Stimulated activated CD8-positive, alpha-beta memory T cell treated with anti-CD3 and anti-CD28 coated beads, Interleukin-15, amount 100 ng/mL, for 4 hours (primary cell): ENCODE results near the gene CLEC16A.

Source experiments
- DNase-seq, 2 donors: peaks; one replicate each; pipeline ENCODE4 v3.0.0-alpha.2; 2020; ENCODE audit warnings: low read depth in 2 of 2

CLEC16A gene

DNA sequence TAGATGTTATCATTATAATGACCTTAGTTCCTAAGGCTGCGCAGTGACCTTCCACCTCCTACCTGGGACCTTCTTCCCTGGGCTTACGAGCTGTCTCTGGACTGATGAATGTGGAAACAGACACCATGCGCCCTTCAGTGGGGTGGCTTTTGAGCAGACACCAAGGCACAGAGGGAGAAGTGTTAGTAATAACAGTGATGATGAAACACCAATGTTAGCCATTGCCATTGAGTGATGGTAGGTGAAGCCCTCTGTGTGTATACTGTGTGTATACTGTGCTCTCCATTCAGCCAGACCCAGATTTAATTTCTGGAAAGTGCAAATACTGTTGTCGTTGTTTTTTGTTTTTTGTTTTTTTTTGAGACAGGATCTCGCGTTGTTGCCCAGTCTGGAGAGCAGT, 44.5 kb downstream of the CLEC16A start:
- no peak for DNase-seq

DNA sequence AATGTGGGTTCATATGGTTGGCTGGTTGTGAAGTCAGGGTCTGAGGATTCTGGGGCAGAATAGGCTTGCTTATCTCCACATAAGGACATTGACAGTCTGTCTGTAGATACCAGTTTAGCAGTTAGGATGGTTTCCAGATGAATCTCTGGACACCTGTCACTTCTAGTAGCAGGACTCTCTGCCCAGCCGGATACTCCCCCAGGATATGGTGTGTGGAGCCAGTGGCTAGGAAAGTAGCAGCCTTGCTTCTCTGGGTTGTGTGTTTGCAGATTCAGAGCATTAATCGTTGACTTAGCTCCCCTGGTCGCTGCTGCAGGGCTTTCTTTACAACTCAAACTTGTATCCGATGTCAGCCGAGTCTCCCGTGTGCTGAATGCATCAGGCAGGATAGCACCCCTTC, 45.2 kb downstream of the CLEC16A start:
- DNase-seq: no peak

DNA sequence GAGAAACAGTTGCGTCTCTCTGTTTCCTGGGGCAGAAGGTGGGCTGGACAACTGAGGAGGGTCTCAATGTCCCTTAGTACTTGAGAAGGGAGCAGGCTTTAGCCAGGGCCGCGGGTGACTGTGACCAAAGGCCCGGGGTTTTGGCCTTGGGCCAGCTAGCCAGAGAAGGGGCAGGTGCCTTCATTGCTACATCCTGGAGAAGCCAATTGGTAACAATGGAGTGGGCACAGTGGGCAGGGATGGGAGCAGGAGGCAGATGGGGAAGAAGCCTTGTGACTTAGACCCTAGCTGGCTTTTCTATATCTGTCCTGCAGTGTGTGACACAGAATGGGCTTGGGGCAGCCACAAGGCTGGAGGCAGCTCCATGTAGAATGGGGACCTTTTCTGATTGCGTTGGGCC, 46.0 kb downstream of the CLEC16A start:
- no peak for DNase-seq

DNA sequence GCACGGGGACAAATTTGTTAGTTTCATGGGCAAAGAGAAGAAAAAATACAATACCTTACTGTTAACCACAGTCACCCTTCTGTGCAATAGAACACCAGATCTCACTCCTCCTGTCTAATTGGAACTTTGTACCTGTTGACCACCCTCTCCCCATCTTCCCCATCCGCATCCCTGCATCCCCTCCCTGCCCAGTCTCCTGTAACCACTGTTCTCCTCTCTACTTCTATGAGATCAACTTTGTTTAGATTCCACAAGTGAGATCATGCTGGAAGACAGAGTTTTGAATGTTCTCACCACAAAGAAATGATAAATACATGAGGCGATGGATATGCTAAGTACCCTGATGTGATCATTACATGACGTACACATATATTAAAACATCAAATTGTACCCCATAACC, 47.7 kb downstream of the CLEC16A start:
- DNase-seq: no peak

DNA sequence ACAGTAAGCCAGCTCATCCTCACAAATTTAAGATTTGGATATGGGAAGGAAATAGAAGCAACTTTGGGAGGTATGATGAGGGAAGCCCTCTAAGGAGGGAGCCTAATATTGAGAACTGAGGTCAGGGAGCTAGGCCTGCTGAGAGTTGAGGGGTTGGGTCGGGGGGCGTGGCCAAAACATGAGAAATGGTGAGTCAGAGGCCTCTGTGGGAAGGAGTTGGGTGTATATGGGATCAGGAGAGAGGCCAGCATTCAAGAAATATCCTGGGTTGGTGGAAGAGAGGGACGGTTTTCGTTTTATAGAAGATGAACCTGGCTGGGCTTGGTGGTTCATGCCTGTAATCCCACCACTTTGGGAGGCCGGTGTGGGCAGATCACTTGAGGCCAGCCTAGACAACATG, 48.4 kb downstream of the CLEC16A start:
- DNase-seq: no peak

DNA sequence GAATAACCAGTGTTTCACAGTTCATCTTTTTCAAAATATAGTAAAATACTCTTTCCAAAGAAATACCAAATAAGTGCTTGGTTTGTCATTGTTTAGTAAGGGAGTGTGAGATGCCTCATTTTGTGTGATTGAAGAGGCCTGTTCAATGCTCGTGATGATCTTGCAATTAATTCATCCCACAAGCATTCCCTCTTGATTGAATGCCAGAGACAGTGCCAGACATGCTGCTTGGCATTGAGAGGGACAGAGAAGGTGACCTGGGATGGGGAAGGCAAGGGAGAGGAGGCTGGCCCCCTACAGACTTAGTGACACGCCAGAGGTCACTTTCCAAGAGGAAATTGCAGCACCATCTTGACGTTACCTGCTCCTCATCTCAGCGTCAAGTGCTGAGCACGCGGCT, 49.3 kb downstream of the CLEC16A start:
- DNase-seq: no peak

DNA sequence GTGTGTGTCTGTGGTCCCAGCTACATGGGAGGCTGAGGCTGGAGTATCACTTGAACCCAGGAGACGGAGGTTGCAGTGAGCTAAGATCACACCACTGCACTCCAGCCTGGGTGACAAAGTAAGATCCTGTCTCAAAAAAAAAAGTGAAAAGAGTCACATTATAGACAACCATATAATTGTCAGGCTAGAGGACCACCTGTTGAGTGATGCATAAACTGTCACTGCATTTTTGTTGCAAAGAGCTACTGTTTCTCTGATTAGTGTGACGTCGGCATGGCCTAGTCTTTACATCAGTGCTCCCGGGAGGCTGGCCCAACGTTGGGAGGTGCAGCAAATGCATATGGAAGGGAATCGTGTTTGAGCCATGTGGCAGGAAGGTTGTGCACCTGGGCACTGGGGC, 50.2 kb downstream of the CLEC16A start:
- DNase-seq: no peak

DNA sequence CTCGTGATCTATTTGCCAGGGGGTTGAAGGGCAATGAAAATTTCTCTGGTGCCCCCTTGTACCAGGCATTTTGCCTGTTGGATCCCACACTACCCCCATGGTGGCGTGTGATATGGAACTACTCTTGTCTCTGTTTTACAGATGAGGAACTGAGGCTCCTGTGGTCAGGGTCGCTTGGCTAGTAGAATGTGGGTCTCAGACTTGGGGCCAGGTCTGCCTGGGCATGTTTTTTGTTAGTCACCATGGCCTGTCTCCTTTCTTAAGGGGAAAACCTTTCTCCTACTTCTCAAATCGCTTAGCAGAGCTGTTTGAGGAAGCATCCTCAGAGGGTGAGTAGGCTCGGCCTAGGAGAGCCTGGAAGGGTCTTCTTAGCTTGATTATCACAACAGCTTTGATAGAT, 51.2 kb downstream of the CLEC16A start:
- DNase-seq: no peak

DNA sequence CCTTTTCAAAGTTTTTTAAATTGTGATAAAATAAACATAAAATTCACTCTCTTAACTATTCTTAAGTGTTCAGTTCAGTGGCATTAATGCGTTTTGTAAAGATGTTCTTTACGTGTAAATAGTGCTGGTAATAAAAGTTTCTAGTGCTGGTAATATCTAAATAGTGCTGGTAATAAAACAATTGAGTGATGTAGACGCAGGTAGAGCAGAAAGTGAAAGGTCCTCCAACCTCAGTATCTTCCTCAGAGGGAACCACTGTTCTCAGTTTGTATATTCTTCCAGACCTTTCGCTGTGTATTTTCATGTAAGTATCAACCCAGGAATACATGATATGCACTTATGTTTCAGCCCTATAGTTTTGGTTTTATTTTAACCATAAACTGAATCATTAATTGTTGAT, 53.1 kb downstream of the CLEC16A start:
- DNase-seq: no peak

DNA sequence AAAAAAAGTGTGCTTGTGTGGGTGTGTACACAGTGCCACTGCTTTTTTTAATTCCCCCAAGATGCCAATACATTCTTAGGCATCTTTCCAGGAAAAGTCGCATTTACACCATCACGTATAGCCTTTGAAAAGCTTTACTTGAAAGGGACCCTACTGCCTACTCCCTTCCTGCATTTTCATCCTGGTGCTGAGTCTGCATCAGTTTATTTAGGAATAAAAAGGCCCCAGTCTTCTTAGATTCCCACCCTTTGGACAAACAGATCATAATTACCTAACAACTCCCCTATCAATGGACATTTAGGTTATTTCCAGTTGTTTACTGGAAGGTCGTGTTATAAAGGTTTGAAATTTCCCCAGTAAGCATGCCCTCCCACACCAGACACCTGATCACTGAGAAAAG, 54.9 kb downstream of the CLEC16A start:
- no peak for DNase-seq

DNA sequence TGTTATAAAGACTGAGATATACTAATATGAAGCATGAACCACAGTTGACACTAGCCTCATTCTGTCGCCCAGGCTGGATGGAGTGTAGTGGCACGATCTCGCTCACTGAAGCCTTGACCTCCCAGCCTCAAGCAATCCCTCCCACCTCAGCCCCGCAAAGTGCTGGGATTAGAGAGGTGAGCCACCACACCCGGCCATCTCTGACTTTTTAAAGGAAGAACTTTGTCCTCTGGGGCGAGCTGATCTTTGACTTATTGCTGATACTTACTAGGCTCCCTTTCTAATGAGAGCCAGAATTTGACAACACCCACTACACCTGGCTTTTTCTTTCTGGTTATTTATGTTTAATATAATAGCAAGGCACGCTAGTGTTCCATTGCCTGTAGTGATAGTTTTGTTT, 57.2 kb downstream of the CLEC16A start:
- no peak for DNase-seq

DNA sequence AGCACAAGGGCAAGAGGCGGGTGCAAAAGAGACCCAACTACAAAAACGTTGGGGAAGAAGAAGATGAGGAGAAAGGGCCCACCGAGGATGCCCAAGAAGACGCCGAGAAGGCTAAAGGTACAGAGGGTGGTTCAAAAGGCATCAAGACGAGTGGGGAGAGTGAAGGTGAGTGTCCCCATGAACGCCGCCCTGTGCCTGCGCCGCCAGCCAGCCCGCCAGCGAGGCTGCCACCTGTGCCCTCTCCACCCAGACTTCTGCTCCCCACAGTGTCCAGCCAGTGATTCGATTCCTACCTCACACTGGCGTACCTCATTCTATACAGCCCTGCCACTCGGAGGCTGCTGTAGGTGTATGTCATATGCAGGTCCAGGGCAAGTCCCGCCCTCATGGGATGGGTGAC, 58.8 kb downstream of the CLEC16A start:
- no peak for DNase-seq

DNA sequence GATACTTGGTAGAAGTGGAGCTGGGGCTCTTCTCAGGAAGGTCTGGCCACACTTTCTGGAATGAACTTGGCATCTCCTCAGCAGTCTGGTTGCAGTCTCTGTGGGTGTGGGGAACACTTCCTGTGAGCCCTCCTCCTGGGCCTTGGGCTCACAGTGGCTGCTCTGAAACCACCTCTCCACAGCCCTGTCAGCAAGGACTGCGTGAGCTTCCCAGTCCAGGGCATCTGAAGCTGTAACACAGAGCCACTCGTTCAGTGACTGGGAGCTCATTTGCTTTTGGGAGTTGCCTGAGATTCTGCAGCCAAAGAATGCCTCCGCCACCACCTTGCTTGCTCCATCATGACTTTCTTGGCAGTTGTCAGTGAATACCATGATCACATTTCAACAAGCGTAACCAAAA, 60.0 kb downstream of the CLEC16A start:
- DNase-seq: no peak

DNA sequence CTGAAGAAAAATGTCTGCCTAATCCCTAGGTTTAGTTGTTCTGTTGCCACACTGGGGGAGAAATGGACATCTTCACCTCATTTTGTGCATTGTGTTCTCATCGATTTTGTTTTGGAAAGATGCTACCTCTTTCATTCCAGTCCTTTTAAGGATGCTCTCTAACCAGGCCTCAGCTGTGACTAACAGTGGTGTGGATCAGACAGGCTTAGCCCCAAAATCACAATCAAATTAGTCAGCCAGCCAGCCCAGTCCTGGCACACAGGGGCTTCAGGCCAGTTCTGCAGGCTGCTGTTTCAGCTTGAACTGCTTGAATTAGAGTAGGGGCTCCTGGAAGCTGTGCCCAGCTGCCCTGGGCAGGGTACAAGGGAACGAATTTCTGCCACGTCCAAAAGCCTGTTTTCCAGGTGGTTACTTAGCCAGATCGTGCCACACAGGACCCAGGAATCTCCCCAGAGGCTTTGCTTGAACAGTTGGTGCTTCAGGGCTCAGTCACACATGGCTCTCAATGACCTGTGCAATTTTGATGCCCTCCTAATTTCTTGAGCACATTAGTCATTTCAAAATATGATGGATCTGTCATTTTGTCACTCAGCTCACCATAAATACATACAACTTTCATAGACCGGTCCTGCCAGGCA, 60.7 kb downstream of the CLEC16A start:
- DNase-seq: no peak

DNA sequence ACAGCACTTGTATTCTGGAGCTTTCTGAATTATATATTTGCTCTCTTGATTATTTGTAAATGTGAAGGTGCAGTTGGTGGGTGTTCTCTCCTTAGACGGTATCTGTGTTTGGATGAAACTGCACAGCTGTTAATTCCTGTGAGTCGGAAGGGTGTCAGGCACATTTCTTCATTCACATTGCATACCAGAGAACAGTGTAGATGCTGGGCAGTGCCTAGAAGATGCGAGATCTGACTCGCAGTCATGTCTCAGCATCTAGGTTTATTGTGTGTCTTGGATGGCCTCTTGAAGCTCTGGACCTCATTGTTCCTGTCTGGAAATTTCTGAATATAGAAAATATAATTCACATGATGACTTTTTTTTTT, 61.2 kb downstream of the CLEC16A start:
- no peak for DNase-seq

DNA sequence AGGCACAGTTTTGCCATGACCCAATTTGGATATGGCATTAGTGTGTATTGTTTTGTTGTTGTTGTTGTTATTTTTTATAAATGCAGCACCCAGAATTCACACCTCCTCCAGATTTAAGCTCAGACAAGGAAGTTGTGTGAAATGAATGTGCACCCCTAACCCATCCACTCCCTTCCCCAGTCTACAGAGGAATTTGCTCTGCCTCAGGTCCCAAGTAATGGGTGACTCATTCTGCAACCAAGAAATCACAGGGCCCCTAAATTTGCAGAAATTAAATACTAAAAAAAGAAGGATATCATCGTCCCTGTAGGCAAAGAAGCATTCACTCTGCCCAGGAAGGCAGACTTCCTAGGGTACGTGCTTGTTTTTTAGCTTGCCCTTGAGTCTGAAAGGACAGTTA, 62.3 kb downstream of the CLEC16A start:
- DNase-seq: no peak

DNA sequence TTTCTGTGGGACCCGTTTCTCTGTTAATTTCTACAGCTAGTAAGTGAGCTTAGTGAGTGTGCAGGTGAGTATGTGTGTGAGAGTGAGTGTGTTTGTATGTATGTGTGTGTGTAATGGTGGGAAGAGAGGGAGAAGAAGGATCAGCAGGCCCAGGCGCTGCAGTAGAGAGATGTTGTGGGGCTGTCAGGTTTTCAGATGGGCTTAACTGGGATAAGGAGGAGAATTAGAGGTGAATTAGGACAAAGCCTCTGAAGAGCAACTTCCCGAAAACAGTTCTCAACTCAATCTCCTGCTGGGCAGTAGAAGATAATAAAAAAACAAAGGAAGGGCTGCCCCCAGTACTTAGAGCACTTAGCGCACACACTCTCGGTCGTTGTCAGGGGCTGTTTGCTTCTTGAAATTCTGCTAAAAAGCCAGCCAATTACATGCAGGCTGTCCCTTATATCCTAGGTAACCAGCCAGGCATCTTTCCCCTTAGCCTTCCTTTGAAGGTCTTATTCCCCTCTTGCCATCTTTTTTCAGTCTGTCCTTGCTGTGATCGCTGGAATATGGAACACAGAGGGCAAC, 63.4 kb downstream of the CLEC16A start:
- DNase-seq: no peak

DNA sequence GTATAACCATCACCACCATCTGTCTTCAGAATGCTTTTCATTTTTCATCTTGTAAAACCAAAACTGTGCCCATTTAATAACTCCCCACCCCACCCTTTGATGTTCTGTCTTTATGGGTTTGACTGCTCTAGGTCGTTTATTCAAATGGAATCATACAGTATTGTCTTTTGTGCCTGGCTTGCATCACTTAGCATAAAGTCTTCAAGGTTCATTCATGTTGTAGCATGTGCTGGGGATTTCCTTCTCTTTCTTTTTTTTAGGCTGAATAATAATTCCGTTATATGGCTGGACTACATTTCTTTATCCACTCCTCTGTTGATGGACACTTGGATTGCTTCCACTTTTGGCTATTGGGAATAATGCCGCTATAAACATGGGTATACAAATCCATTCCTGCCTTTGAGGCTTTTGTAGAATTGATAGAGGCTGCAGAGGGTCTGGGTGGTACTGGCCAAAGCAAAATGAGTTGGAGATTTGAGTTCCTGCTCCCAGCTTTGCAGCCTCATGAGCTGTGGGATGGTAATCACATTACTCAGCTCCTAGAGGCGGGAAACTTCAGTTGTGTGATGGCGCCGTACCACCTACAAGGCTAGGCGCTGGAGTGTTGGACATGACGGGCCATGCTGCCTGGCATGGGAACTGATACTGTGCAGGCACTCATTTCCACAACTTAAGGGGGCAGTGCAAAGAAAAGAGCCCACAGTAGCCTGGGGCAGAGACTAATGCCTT, 64.8 kb downstream of the CLEC16A start:
- no peak for DNase-seq

DNA sequence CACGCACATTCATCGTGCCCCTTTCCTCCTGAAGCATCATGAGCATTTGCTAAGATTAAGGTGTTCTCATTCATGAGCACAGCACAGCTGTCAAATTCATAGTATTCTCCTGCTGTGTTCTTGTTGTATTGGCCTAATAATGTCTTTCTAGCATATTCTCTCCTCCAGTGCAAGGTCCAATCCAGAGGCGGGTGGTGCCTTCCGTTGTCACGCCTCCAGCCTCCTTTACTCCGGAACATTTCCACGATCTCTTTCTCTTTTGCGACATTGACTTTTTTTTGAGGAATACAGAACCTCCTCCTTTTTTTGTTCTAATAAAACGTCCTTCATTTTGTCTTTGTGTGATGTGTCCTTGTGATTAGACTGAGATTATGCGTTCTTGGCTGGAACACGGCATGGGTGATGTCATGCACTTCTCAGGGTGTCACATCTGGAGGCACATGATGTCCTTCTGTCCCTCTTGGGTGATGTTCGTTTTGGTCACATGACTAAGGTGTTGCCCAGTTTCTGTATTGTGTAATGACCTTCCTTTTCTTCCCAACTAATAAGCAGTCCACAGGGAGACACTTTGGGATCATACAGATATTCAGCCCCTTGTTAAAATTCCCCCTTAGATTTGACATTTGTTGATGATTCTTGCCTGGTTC, 66.3 kb downstream of the CLEC16A start:
- no peak for DNase-seq

DNA sequence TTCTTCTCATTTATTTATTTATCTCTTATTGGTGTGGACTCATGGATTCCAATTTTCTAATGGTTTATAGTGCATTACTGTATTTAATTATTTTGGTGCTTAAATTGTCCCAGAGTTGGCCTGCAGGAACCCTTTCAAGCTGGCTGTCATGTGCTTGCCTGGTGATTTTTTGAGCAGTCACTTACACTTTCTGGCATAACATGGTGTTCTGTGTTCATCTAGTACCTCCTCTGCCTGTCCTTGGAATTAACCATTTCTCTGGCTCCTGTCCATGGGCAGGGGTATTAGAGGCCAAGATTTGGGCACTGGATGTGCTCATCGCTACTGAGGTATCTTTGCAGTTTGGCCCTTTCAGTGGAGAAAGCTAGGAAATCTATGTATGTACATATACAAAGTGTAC, 67.0 kb downstream of the CLEC16A start:
- DNase-seq: no peak

DNA sequence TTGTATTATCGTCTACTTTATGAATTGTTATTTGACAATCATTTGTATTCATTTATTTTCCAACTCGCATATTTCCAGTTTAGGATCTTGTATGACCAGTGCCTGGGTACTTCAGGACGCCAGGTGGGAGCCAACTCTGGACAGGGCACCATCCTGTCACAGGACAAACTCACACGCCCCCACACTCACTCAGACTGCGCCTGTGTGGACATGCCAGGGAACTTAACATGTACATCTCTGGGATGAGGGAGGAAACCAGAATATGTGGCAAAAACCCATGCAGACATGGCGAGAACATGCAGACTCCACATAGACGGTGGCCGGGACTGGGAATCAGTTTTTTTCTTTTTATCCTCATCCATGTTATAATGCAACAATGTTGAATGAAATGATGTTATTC, 68.5 kb downstream of the CLEC16A start:
- no peak for DNase-seq

DNA sequence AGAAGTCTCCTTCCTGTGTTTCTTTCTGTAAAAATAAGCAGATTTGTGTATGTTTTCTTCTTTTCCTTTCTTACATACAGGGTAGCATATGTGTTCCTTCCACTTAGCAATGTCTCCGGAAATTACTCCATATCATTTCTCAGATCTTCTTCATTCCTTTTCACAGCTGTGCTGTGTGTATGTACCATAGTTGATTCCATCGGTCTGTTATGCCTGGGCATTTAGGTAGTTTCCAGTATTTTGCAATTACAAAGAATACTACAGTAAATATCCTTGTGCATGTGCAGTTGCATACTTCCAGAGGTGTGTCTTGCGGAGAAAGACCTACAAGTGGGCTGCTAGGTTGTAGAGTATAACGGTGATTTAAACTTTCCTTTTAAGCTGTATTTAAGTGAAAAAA, 69.8 kb downstream of the CLEC16A start:
- no peak for DNase-seq

DNA sequence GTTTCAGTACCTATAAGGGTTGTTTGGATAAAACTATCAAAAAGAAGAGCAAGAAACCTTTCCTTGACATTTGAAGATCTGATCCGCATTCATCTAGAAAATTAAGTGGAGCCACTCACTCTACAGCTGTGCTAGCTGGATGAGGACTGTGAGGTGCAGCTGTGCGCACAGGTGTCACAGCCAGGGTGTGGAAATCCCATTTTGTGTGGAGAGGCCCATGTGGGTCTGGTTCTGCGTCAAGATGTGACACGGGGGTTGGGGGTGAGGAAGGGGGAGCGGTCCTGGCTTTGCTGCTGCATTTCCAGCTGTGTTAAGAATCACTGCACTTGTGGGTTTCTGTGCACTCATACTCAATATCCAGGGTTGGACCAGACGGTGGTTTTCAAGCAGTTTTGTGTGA, 70.7 kb downstream of the CLEC16A start:
- DNase-seq: no peak
